Smooth muscle cell of the pulmonary artery (primary cell): ENCODE results near the gene RPL4. TPM values are rescaled to one million over a fixed set of nuclear protein-coding genes. Genes with fewer than 3 reads are reported as not detected.

Experiments used
- total RNA-seq: library from RNA; depleted of rRNA; stranded (reverse); fragments of >200 nt; gene quantifications from 2 replicates; pipeline ENCODE4 v1.2.3, GENCODE V29; 2014

Gene RPL4
- 3,026 and 3,138 TPM in 2 replicates for total RNA-seq

GRCh38 chr15:66504563-66505429 is at the start of gene RPL4, which contains the start of gene ZWILCH:
Gene RPL4, minus strand, starts transcription at chr15:66504855. Its CDS starts 65 bp downstream, at chr15:66504790.
Gene ZWILCH, plus strand, starts transcription at chr15:66505326. Its CDS starts 13 bp downstream, at chr15:66505339.

GRCh38 chr15:66497502-66498455 is 6.9 kb downstream of the RPL4 start, which contains the start of gene SNAPC5:
Gene SNAPC5, minus strand, starts transcription at chr15:66497762. Its CDS starts 31 bp downstream, at chr15:66497731.

Other genes with a start within 250 kb of the RPL4 start
- gene DIS3L, start 211.3 kb downstream of the RPL4 start, total RNA-seq: 21.2 and 23.9 TPM in 2 replicates
- gene TIPIN, start 148.2 kb downstream of the RPL4 start, total RNA-seq: 7.4 and 12.9 TPM in 2 replicates
- gene MAP2K1, start 117.9 kb downstream of the RPL4 start, total RNA-seq: 64.2 and 65.0 TPM in 2 replicates
- 17.3 and 23.8 TPM in 2 replicates for gene SNAPC5, start 7.1 kb downstream of the RPL4 start, total RNA-seq
- 5.8 and 11.7 TPM in 2 replicates for gene ZWILCH, start 471 bp upstream of the RPL4 start, total RNA-seq
- 0.17 and 1.6 TPM in 2 replicates for gene LCTL, start 61.1 kb upstream of the RPL4 start, total RNA-seq
- 20.8 and 27.9 TPM in 2 replicates for gene SMAD6, start 197.4 kb upstream of the RPL4 start, total RNA-seq